Measurements from ENCODE around the gene CES2. TPM values are rescaled to one million over a fixed set of nuclear protein-coding genes. Genes with fewer than 3 reads are reported as not detected.
"Not testable (repeated sequence)": the region's sequence is repeated elsewhere in the genome, so short reads cannot be mapped to it uniquely, and the experiment has no call there.

CES2 gene
- total RNA-seq, 1 experiment from 2014 or later: 25.2 TPM

DNA sequence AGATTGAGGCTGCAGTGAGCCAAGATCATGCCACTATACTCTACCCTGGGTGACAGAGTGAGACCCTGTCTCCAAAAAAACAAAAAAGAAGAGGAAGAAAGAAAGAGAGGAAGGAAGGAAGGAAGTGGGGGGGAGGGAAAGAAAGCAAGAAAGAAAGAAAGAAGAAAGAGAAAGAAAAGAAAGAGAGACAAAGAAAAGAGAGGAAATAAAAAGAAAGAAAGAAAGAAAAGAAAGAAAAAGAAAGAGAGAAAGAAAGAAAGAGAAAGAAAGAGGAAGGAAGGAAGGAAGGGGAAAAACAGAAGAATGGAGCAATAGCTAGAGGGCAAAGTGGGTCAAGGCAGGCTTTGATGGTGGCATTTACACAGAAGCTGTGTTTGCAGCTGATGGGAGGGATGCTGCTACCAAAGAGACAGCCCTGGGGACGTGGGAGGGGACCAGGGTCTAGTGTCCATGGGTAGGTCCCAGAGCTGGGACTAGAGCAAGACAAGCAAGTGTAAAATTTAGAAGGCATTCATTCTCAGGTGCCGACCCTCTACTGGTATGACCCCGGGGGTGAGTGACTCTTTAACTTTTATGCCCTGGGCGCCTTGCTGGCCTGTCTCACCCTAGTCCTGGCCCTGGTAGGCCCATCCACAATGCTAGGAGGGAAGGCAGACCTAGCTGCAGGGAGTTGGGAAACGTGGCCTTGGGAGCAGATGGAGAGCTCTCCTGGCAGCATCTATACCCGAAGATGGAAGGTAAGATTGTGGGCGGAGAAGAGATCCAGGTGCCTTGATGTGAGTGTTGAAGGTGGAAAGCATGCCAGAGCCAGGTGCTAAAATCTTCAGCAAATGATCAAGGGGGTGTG lies 23.8 kb downstream of the CES2 start:
- H3K9me3 ChIP-seq (replicated peaks): no peaks in the 10 kb centered on the region
- no peaks in the 10 kb centered on the region for H3K4me1 ChIP-seq
- no peak overlapping the region for H3K27ac ChIP-seq
- no peaks in the 10 kb centered on the region for H3K36me3 ChIP-seq
- 0 out of 2 replicates have a peak, but pooled peaks cover 4% of the 10 kb centered on the region for H3K27me3 ChIP-seq
- H3K4me3 ChIP-seq: no peak overlapping the region
- DNase-seq: no peak

DNA sequence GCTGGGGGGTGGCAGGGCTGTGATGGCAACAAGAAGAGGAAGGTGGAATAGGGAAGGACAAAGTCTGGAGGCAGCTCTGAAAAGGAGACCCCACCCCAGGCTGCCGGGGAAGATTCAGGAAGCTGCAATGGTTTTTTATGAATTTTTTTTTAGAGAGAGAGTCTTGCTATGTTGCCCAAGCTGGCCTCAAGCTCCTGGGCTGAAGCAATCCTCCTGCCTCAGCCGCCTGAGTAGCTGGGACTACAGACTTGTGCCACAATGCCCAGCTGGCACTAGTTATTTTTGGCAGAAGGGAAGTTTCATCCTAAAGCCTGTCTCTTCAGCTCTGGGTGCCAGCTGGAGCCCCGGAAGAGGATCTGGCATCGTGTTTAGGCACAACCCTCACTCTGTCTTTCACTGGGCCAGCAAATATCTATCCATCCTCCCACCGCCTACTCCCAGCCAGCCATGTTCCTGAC lies 24.4 kb downstream of the CES2 start:
- H3K4me3 ChIP-seq: no peak overlapping the region
- H3K27ac ChIP-seq: no peak overlapping the region
- no peaks in the 10 kb centered on the region for H3K4me1 ChIP-seq
- H3K9me3 ChIP-seq (replicated peaks): no peaks in the 10 kb centered on the region
- DNase-seq: no peak
- H3K36me3 ChIP-seq: no peaks in the 10 kb centered on the region
- H3K27me3 ChIP-seq: 0 out of 2 replicates have a peak, but pooled peaks cover 4% of the 10 kb centered on the region

DNA sequence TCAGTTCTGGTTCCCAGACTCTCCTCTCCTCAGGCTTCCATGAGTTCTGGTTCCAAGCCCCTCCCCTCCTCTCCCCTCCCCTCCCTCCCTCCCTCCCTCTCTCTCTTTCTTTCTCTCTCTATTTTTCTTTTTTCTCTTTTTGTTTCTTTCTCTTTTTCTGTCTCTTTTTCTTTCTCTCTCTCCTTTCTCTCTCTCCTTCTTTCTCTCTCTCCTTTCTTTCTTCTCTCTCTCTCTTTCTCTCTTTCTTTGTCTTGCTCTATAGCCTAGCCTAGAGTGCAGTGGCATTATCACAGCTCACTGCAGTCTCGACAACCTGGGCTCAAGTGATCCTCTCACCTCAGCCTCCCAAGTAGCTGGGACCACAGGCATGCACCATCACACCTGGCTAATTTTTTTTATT lies 25.0 kb downstream of the CES2 start:
- no peaks in the 10 kb centered on the region for H3K36me3 ChIP-seq
- DNase-seq: no peak
- H3K4me3 ChIP-seq: no peak overlapping the region
- no peaks in the 10 kb centered on the region for H3K9me3 ChIP-seq (replicated peaks)
- H3K27ac ChIP-seq: no peak overlapping the region
- H3K4me1 ChIP-seq: no peaks in the 10 kb centered on the region
- 0 out of 2 replicates have a peak, but pooled peaks cover 6% of the 10 kb centered on the region for H3K27me3 ChIP-seq

DNA sequence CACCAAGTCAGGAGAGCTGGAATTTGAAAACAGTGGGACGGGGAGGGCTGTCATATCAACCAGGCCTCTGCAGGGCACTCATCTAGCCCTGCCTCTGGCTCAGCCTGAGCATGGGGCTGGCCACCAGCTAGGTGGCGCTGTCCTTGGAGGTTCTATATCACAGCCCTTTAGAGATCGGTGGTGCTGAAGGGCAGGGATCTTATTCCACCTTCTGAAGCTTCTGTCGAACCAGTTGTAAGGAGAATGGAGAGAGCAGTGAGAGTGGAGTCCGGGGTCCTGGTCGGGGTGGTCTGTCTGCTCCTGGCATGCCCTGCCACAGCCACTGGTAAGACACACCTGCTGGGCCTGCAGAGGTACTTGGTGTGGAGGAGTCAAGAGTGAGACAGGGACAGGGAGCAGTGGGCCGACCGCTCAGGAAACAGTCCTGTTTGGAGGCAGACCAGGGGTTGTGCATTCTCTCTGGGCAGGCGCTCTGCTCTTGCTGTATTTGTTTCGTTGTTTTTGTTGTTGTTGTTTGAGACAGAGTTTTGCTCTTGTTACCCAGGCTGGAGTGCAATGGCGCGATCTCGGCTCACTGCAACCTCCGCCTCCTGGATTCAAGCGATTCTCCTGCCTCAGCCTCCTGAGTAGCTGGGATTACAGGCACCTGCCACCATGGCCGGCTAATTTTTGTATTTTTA lies 25.9 kb downstream of the CES2 start, which contains the start of gene CES3:
Gene CES3 (plus strand): TSS at position 202 of the 680 bp plus-strand sequence. CDS start 42 bp downstream, at position 244.
- Histone ChIP-seq H3K36me3 (no peaks in the 10 kb centered on the region), H3K9me3 (replicated peaks) (no peaks in the 10 kb centered on the region), H3K27me3 (0 out of 2 replicates have a peak, but pooled peaks cover 10% of the 10 kb centered on the region), H3K4me1 (no peaks in the 10 kb centered on the region), H3K27ac (no peak within 1 kb of the TSS), H3K4me3 (no peak within 1 kb of the TSS)
- DNase-seq: peak; percentile 76 to 85

GRCh38 chr16:66961914-66962313 lies 26.6 kb downstream of the CES2 start:
- Histone ChIP-seq H3K27me3 (peaks cover 11% of the 10 kb centered on the region; the same call in 1 of the 2 replicates), H3K27ac (no peak overlapping the region), H3K36me3 (no peaks in the 10 kb centered on the region), H3K4me1 (no peaks in the 10 kb centered on the region), H3K4me3 (no peak overlapping the region), H3K9me3 (replicated peaks) (no peaks in the 10 kb centered on the region)
- DNase-seq: no peak

DNA sequence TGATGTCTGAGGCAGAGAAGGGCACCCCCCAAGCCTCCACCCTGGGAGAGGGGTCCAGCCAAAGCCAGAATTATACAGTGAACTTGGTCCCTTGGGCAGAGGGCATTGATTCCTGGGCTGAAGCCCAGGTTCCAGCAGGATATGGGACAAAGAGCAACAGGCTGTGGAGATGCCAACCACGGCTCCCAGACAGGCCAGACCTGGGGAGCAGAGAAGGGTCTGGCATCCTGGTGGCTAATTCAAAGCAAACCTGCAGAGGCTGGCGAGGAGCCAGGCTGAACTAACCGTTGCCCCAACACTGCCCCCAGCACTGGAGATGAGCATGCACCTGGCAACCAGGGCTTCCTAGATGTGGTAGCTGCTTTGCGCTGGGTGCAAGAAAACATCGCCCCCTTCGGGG lies 28.7 kb downstream of the CES2 start:
- no peak for DNase-seq
- H3K4me1 ChIP-seq: no peaks in the 10 kb centered on the region
- H3K9me3 ChIP-seq (replicated peaks): no peaks in the 10 kb centered on the region
- no peaks in the 10 kb centered on the region for H3K36me3 ChIP-seq
- no peak overlapping the region for H3K4me3 ChIP-seq
- H3K27ac ChIP-seq: no peak overlapping the region
- H3K27me3 ChIP-seq: peaks cover 16% of the 10 kb centered on the region; the same call in 1 of the 2 replicates

DNA sequence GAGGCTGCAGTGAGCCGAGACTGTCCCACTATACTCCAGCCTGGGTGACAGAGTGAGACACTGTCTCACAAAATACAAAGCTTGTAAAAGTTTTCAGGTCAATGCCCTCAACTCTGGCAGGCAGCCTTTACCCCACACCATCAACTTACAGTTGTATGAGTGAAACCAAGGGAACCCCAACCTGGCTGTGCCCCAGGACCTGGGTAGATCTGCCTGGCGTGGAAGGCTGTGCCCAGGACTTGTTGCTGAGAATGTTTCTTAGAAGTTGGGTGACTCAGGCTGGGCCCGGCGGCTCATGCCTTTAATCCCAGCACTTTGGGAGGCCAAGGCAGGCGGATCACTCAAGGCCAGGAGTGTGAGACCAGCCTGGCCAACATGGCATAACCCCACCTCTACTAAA lies 33.5 kb downstream of the CES2 start:
- Histone ChIP-seq H3K9me3 (replicated peaks) (no peaks in the 10 kb centered on the region), H3K27me3 (peaks cover 19% of the 10 kb centered on the region; the same call in 1 of the 2 replicates)

DNA sequence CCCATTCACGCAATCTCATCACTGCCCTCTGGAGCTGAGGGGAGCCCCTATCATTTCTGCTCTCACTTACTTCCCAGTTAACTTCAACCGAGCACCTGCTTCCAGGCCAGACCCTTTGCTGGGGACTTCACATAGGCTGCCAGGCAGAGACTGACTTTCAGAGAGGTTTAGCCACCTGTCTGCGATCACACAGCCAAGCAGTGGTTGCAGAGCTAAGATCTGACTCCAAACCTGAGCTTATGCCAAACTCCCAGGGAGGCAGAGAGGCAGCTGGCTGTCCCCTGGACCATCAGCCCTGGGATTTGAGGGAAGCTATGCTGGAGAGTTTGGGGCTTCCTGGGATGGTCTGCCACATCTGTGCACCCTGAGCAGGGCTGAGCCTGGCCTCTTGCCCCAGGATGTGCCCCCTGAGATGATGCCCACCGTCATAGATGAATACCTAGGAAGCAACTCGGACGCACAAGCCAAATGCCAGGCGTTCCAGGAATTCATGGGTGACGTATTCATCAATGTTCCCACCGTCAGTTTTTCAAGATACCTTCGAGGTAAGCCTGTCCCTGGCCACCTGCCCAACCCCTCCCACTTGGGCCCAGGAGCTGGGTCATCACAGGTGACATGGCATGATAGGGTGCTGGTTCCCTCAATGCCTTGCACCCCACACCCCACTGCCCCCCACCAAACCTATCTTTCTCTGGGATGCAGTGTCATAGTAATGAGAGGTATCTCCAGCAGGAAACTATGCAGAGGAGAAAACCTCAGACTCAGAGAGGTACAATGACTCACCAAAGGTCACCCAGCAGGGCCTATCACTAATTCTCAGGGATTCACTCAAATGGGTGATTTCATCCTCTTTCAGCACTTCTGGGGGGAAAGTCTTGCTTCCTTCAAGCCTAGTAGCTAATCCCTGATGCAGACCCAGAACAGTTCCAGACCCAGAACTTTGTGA lies 35.7 kb downstream of the CES2 start:
- no peak overlapping the region for H3K27ac ChIP-seq
- H3K27me3 ChIP-seq: peaks cover 14% of the 10 kb centered on the region; the same call in 1 of the 2 replicates
- DNase-seq: no peak
- H3K9me3 ChIP-seq (replicated peaks): no peaks in the 10 kb centered on the region
- no peaks in the 10 kb centered on the region for H3K36me3 ChIP-seq
- peaks cover 8% of the 10 kb centered on the region for H3K4me1 ChIP-seq
- no peak overlapping the region for H3K4me3 ChIP-seq

More for the DNA sequence above, 33.5 kb downstream of the CES2 start:
- Histone ChIP-seq H3K27ac (no peak overlapping the region), H3K4me3 (no peak overlapping the region), H3K36me3 (no peaks in the 10 kb centered on the region), H3K4me1 (no peaks in the 10 kb centered on the region; the same call in 1 of the 2 replicates)
- DNase-seq: no peak

- DNase-seq: peak in 1 of 2 experiments; percentile 34
- Histone ChIP-seq H3K9me3 (replicated peaks) (no peaks in the 10 kb centered on the region), H3K36me3 (no peaks in the 10 kb centered on the region), H3K27ac (no peak overlapping the region), H3K4me3 (no peak overlapping the region), H3K27me3 (0 out of 2 replicates have a peak, but pooled peaks cover 7% of the 10 kb centered on the region), H3K4me1 (peaks cover 8% of the 10 kb centered on the region)
These were observed 37.7 kb downstream of the CES2 start for GRCh38 chr16:66972983-66973382.

DNA sequence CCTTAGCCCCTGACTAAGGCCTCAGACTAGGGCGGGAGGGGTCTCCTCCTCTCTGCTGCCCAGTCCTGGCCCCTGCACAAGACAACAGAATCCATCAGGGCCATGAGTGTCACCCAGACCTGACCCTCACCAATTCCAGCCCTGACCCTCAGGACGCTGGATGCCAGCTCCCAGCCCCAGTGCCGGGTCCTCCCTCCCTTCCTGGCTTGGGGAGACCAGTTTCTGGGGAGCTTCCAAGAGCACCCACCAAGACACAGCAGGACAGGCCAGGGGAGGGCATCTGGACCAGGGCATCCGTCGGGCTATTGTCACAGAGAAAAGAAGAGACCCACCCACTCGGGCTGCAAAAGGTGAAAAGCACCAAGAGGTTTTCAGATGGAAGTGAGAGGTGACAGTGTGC lies 38.4 kb downstream of the CES2 start:
- Histone ChIP-seq H3K4me1 (peaks cover 8% of the 10 kb centered on the region), H3K27me3 (0 out of 2 replicates have a peak, but pooled peaks cover 2% of the 10 kb centered on the region), H3K27ac (no peak overlapping the region), H3K4me3 (no peak overlapping the region), H3K9me3 (replicated peaks) (no peaks in the 10 kb centered on the region), H3K36me3 (no peaks in the 10 kb centered on the region)
- no peak for DNase-seq

DNA sequence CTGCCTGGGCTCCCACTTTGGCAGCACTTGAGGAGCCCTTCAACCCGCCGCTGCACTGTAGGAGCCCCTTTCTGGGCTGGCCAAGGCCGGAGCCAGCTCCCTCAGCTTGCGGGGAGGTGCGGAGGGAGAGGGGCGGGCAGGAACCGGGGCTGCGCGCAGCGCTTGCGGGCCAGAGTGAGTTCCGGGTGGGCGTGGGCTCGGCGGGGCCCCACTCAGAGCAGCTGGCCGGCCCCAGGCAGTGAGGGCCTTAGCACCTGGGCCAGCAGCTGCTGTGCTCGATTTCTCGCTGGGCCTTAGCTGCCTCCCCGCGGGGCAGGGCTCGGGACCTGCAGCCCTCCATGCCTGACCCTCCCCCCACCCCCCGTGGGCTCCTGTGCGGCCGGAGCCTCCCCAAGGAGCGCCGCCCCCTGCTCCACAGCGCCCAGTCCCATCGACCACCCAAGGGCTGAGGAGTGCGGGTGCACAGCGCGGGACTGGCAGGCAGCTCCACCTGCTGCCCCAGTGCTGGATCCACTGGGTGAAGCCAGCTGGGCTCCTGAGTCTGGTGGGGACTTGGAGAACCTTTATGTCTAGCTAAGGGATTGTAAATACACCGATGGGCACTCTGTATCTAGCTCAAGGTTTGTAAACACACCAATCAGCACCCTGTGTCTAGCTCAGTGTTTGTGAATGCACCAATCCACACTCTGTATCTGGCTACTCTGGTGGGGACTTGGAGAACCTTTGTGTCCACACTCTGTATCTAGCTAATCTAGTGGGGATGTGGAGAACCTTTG lies 39.0 kb downstream of the CES2 start:
- Histone ChIP-seq H3K27ac (0 out of 2 replicates have a peak overlapping the region, but pooled peaks have one; percentile 14), H3K4me3 (peak overlapping the region; percentile 36)
- not testable (repeated sequence) for H3K36me3 ChIP-seq

GRCh38 chr16:66974932-66975246 lies 39.6 kb downstream of the CES2 start:
- not testable (repeated sequence) for H3K4me1 ChIP-seq; H3K9me3 ChIP-seq (replicated peaks); H3K27me3 ChIP-seq; H3K36me3 ChIP-seq
- Histone ChIP-seq H3K27ac (0 out of 2 replicates have a peak overlapping the region, but pooled peaks have one; percentile 14), H3K4me3 (peak overlapping the region; percentile 36)
- peak; percentile 51 to 64 for DNase-seq

More for the DNA sequence above, 39.0 kb downstream of the CES2 start:
- not testable (repeated sequence) for H3K9me3 ChIP-seq (replicated peaks); H3K27me3 ChIP-seq; H3K4me1 ChIP-seq
- peak; percentile 55 to 70 for DNase-seq

GRCh38 chr16:66975302-66975893 lies 40.1 kb downstream of the CES2 start:
- Histone ChIP-seq H3K9me3 (replicated peaks) (no peaks in the 10 kb centered on the region), H3K4me1 (peaks cover 8% of the 10 kb centered on the region), H3K27me3 (0 out of 2 replicates have a peak, but pooled peaks cover 2% of the 10 kb centered on the region), H3K4me3 (no peak overlapping the region), H3K27ac (no peak overlapping the region), H3K36me3 (no peaks in the 10 kb centered on the region)
- DNase-seq: no peak

Data from SJCRH30 (cell line).